ENCODE data around the gene IFIT5.

GRCh38 chr10:89468191-89468965 lies 54.0 kb downstream of the IFIT5 start:
- TF ChIP-seq, protein P1, sequence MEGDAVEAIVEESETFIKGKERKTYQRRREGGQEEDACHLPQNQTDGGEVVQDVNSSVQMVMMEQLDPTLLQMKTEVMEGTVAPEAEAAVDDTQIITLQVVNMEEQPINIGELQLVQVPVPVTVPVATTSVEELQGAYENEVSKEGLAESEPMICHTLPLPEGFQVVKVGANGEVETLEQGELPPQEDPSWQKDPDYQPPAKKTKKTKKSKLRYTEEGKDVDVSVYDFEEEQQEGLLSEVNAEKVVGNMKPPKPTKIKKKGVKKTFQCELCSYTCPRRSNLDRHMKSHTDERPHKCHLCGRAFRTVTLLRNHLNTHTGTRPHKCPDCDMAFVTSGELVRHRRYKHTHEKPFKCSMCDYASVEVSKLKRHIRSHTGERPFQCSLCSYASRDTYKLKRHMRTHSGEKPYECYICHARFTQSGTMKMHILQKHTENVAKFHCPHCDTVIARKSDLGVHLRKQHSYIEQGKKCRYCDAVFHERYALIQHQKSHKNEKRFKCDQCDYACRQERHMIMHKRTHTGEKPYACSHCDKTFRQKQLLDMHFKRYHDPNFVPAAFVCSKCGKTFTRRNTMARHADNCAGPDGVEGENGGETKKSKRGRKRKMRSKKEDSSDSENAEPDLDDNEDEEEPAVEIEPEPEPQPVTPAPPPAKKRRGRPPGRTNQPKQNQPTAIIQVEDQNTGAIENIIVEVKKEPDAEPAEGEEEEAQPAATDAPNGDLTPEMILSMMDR (IDR thresholded peaks at IDR 0.05; ENCODE audit: insufficient read depth, low read depth, low read length): no peak
- no peak for TF ChIP-seq EZH2 (IDR thresholded peaks at IDR 0.05; ENCODE audit: insufficient read depth, low read length)

All from astrocyte (in vitro differentiated cells and primary cell).